HEK293 (cell line): ENCODE measurements around the gene USP31.
A peak's percentile ranks its signal among the peaks of the same experiment; 100 is the strongest.

ENCODE experiments used
- GLI2 ChIP-seq: fragments of 450-650 bp; formaldehyde crosslinking; IDR thresholded peaks from 2 replicates; pipeline ENCODE4; 2017; ENCODE audit warnings: missing biosample characterization, missing genetic modification characterization, low read depth, borderline replicate concordance
- HOXA7 ChIP-seq: sonication (generic); formaldehyde crosslinking; IDR thresholded peaks from 2 replicates; pipeline ENCODE4 v1.8.1; 2022; ENCODE audit warnings: missing genetic modification reagents, borderline replicate concordance
- HOXC10 ChIP-seq: sonication (generic); formaldehyde crosslinking; IDR thresholded peaks from 2 replicates; pipeline ENCODE4 v1.8.1; 2023; ENCODE audit warnings: mild to moderate bottlenecking, missing genetic modification reagents
- HOXD13 ChIP-seq: sonication (generic); formaldehyde crosslinking; IDR thresholded peaks from 2 replicates; pipeline ENCODE4 v1.8.0; 2022; ENCODE audit warnings: missing genetic modification reagents, borderline replicate concordance
- KLF1 ChIP-seq: fragments of 450-650 bp; formaldehyde crosslinking; IDR thresholded peaks from 2 replicates; pipeline ENCODE4 v1.5.1; 2016; ENCODE audit warnings: missing biosample characterization, missing genetic modification characterization
- PRDM1 ChIP-seq: fragments of 450-650 bp; formaldehyde crosslinking; IDR thresholded peaks from 2 replicates; pipeline ENCODE4; 2016; ENCODE audit warnings: missing biosample characterization, missing genetic modification characterization
- PRDM4 ChIP-seq: fragments of 450-650 bp; formaldehyde crosslinking; IDR thresholded peaks from 2 replicates; pipeline ENCODE4 v1.5.1; 2017; ENCODE audit warnings: missing biosample characterization, missing genetic modification characterization
- REST ChIP-seq: fragments of 450-650 bp; formaldehyde crosslinking; IDR thresholded peaks from 2 replicates; pipeline ENCODE4 v1.5.1; 2016; ENCODE audit warnings: missing biosample characterization, missing genetic modification characterization
- ZBTB10 ChIP-seq: fragments of 450-650 bp; formaldehyde crosslinking; IDR thresholded peaks from 2 replicates; pipeline ENCODE4 v1.5.1; 2016; ENCODE audit warnings: missing biosample characterization, missing genetic modification characterization
- ZNF140 ChIP-seq: fragments of 450-650 bp; formaldehyde crosslinking; IDR thresholded peaks from 2 replicates; pipeline ENCODE4 v1.5.1; 2016; ENCODE audit warnings: missing biosample characterization, missing genetic modification characterization
- ZNF202 ChIP-seq: fragments of 450-650 bp; formaldehyde crosslinking; IDR thresholded peaks from 2 replicates; pipeline ENCODE4 v1.5.1; 2016; ENCODE audit warnings: missing biosample characterization, missing genetic modification characterization, borderline replicate concordance
- ZNF24 ChIP-seq: fragments of 450-650 bp; formaldehyde crosslinking; IDR thresholded peaks from 2 replicates; pipeline ENCODE4 v1.5.1; 2016; ENCODE audit warnings: missing biosample characterization, missing genetic modification characterization
- ZNF280C ChIP-seq: fragments of 450-650 bp; formaldehyde crosslinking; IDR thresholded peaks from 2 replicates; pipeline ENCODE4 v1.5.1; 2016; ENCODE audit warnings: missing biosample characterization, missing genetic modification characterization
- ZNF311 ChIP-seq: fragments of 450-650 bp; formaldehyde crosslinking; IDR thresholded peaks from 2 replicates; pipeline ENCODE4 v1.5.1; 2017; ENCODE audit warnings: missing biosample characterization, missing genetic modification characterization, borderline replicate concordance
- ZNF324 ChIP-seq: fragments of 450-650 bp; formaldehyde crosslinking; IDR thresholded peaks from 2 replicates; pipeline ENCODE4 v1.5.1; 2016; ENCODE audit warnings: missing biosample characterization, missing genetic modification characterization
- ZNF416 ChIP-seq: fragments of 450-650 bp; formaldehyde crosslinking; IDR thresholded peaks from 2 replicates; pipeline ENCODE4 v1.5.1; 2016; ENCODE audit warnings: missing biosample characterization, missing genetic modification characterization
- ZNF488 ChIP-seq: fragments of 450-650 bp; formaldehyde crosslinking; IDR thresholded peaks from 2 replicates; pipeline ENCODE4 v1.5.1; 2016; ENCODE audit warnings: missing biosample characterization, missing genetic modification characterization
- ZNF521 ChIP-seq: fragments of 450-650 bp; formaldehyde crosslinking; IDR thresholded peaks from 2 replicates; pipeline ENCODE4 v1.5.1; 2017; ENCODE audit warnings: missing biosample characterization, mild to moderate bottlenecking, missing genetic modification characterization
- ZNF548 ChIP-seq: fragments of 450-650 bp; formaldehyde crosslinking; IDR thresholded peaks from 2 replicates; pipeline ENCODE4 v1.5.1; 2016; ENCODE audit warnings: missing biosample characterization, missing genetic modification characterization
- ZNF600 ChIP-seq: fragments of 450-650 bp; formaldehyde crosslinking; IDR thresholded peaks from 2 replicates; pipeline ENCODE4 v1.5.1; 2016; ENCODE audit warnings: missing biosample characterization, missing genetic modification characterization
- ZNF626 ChIP-seq: fragments of 450-650 bp; sonication (Bioruptor Pico); formaldehyde crosslinking; IDR thresholded peaks from 2 replicates; pipeline ENCODE4 v1.5.1; 2018; ENCODE audit warnings: missing biosample characterization, missing genetic modification characterization, inconsistent platforms
- ZNF704 ChIP-seq: fragments of 450-650 bp; formaldehyde crosslinking; IDR thresholded peaks from 2 replicates; pipeline ENCODE4 v1.5.1; 2016; ENCODE audit warnings: missing biosample characterization, missing genetic modification characterization
- ZXDB ChIP-seq: fragments of 450-650 bp; formaldehyde crosslinking; IDR thresholded peaks from 2 replicates; pipeline ENCODE4 v1.5.1; 2016; ENCODE audit warnings: missing biosample characterization, missing genetic modification characterization

The USP31 gene

GRCh38 chr16:23132775-23133463, 16.3 kb downstream of the USP31 start (continued):
- TF ChIP-seq ZNF280C (tag by site-specific recombination) (no peak), HOXC10 (CRISPR knock-in tag) (no peak), PRDM4 (tag by site-specific recombination) (no peak; the same call in 1 of the 2 replicates), ZNF324 (tag by site-specific recombination) (no peak), ZXDB (tag by site-specific recombination) (no peak), ZNF416 (tag by site-specific recombination) (no peak), REST (tag by site-specific recombination) (no peak), ZBTB10 (tag by site-specific recombination) (no peak), GLI2 (no peak), ZNF488 (no peak), PRDM1 (peak; percentile 86), ZNF311 (tag by site-specific recombination) (no peak), HOXD13 (CRISPR knock-in tag) (no peak), HOXA7 (no peak), ZNF24 (no peak), ZNF626 (tag by site-specific recombination) (no peak), ZNF140 (tag by site-specific recombination) (no peak), ZNF548 (tag by site-specific recombination) (no peak), KLF1 (tag by site-specific recombination) (no peak), ZNF704 (tag by site-specific recombination) (no peak), ZNF202 (tag by site-specific recombination) (no peak), ZNF521 (tag by site-specific recombination) (no peak), ZNF600 (tag by site-specific recombination) (peak; percentile 89)
